NCI-H2227 (cell line): Measurements from ENCODE around the gene SLC25A4.
"Not testable (repeated sequence)": the region's sequence is repeated elsewhere in the genome, so short reads cannot be mapped to it uniquely, and the experiment has no call there.

ENCODE experiments used
- DNase-seq: peaks from one replicate; lab custom pipeline; 2025; ENCODE audit not compliant: unreplicated experiment; lab: John Stamatoyannopoulos, UW

The SLC25A4 gene

DNA sequence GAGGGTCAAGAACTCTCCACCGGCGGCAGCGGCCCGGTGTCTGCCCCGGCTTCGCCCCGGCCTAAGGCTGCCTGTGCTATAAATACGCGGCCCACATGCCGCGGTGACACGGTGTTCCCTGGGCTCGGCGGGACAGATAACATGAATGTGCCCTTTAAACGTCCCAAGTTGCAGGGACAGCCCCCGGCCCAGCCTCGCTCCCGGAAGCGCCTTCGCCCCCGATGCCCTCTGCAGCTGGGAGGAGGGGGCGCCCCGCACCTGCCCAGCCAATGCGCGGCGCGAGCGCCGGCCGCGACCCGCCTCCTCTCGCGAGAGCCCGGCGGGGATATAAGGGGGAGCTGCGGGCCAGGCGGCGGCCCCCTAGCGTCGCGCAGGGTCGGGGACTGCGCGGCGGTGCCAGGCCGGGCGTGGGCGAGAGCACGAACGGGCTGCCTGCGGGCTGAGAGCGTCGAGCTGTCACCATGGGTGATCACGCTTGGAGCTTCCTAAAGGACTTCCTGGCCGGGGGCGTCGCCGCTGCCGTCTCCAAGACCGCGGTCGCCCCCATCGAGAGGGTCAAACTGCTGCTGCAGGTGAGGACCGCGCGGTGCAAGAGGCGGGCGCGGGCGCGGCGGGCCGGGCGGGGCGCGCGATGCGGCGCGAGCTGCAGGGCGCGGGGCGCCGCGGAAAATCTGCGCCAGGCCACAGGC lies at the start of gene SLC25A4:
Gene SLC25A4, plus strand, starts transcription at position 355 of the 689 bp plus-strand sequence. Its CDS starts 107 bp downstream, at position 462.
- DNase-seq: peak; percentile 88

DNA sequence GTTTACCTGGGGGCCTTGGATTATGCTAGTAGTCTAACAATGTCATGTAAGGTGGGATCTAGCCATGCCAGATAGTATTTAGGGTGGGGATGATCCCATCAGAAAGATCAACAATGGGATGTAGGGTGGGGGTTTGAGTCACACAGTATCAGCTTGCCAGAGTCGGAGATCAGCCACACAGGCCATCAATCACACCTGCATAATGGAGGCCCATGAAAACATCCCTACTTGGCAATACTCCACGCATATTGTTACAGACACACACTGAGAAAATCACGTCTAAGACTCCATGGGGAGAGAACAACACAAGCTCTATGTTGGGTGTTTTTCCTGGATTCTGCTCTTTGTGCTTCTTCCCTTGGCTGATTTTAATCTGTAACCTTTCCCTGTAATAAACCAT lies 49.5 kb upstream of the SLC25A4 start:
- no peak for DNase-seq

DNA sequence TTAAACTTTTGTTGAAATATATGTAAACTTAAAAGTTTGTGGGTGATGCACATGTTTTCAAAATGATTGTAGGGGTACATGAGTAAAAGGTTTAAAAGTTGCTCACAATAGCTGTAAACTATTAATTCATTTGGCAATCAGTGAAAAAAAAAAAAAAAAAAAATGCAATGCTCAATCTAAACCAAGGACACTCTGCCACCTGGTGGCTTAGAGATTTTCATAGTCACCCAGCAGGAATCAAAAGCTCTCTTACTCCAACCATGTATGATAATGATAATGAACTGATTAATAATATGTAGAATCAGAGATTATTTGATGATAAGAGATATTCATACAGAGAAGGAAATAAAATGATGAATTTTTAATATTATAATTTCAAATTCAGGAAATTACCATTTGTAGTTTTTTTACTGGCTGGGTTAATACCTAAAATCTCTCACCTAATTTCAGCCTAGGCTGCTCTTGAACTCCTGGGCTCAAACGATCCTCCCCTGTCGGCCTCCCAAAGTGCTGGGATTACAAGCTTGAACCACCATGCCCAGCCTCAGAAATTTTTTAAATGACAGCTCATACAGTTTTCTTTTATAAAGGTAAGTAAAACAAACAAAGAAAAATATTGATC lies 46.9 kb upstream of the SLC25A4 start:
- DNase-seq: peak; percentile 49

DNA sequence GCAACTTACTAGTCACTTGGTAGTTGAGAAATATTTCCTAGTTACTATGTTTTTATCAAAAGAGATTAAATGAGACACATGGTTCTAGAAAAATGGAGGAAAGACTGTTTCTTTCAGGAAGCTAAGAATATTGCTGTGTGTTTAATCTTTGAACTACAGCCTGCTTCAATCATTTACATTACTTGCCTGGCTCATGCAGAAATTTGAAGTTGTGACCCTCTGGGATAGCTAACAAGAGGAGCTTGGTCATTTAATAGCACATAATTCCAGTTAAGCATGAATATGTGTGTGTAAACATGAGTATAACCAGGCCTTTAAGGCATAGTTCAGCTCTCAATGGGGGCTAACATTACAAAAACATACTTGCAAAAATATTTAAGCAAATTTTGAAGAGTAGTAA lies 44.6 kb upstream of the SLC25A4 start:
- DNase-seq: no peak

DNA sequence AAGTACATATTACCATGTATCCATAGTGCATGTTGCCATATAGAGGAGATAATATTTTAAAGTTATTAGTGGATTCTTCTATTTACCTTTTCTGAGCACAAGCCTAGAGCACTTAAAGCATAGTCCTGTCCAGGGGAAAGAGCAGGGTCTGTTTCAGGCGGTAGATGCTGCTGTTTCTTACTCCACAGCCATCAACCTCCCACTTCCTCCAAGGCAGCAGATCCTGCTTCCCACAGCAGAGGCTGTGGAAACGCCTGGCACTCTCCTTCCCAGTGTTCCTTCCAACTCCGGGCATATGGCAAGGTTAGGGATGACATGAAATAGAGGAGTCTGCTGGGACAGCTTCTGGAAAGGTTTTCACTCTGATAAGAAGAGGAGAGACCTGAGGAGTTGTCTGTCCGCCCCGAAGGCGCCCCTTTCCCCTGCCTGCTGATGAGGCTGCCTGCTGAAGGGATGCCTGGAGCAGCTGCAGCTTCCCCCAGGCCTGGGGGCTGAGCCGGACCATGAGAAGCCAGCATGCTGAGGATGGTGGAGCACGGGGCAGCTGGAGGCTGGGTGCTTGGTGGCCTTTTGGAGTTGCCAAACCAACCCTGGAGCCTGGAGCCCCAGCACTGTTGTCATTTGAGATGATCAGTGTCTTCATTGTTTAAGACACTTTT lies 43.9 kb upstream of the SLC25A4 start:
- DNase-seq: no peak

DNA sequence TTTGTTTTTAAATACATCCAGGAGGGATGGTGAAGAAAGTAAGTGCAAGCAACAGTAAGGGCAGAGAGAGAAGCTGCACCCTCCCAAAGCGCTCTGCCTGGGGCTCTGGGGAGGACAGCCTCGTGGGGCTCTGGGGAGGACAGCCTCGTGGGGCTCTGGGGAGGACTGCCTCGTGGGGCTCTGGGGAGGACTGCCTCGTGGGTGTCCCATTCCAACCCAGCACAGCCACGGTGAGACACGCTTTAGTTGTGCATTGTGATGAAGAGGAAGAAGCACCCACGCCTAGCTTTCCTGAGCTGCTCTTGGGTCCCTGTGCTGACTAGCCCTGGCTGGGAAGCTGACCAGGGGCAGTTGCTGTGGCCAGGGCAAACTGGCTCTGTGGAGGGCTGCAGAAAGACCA lies 43.1 kb upstream of the SLC25A4 start:
- DNase-seq: no peak

DNA sequence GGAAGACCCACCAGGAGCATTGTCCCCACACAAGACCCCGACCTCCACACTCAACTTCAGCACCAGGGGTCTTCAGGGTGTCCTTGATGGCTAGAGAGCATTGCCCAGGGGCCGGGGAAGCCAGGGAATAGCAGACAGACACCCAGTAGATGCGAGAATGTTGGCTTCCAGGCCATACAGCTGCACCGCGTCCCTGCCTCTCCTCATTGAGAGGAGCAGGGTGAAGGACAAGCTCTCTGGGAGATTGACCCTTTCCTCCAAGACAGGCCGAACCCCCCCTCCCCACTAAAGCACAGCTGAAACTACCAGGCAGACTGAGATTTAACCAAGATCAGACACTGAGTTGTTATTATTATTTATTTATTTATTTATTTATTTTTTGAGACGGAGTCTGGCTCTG lies 42.6 kb upstream of the SLC25A4 start:
- no peak for DNase-seq

DNA sequence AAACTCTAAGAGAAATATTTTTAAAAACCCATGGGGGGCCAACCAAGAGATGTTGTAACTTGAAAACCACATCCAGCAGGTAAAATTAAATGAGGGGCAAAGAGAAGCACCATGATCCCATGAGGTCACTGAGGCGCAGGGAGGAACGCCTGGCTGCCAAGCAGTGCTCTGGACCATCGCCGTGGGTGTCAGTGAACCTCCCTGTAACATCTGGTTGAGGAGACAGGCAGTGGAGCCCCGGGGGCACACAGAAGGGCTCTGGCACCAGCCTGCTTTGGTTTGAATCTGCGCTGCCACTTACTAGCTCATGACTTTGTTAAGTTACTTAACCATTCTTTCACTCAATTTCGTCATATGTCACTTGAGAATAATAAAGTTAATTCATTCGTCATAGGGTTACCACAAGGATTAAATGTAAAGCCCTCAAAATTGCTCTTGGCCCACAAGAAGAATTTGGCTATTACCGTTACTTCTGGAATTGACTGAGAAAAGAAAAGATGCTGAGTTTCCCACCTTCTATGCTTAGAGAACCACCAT lies 41.6 kb upstream of the SLC25A4 start:
- DNase-seq: no peak

DNA sequence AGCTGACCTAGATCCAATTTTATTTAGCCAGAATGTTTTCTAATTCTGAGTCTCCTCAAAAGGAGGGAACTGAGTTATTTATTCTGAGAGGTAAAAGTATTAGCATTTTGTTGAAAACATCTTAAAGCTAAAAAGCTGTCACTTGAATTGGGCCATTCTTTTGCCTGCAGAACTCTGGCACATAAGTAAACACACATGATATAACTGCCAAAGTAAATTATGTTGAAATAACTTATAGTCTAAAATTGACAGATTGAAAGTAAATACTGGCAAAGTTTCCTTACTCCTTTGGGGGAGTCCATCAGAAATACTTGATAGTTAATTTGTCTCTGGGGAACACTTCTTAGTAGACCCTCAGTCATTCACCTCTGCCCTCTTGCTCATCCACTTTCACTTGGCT lies 38.3 kb upstream of the SLC25A4 start:
- DNase-seq: no peak

DNA sequence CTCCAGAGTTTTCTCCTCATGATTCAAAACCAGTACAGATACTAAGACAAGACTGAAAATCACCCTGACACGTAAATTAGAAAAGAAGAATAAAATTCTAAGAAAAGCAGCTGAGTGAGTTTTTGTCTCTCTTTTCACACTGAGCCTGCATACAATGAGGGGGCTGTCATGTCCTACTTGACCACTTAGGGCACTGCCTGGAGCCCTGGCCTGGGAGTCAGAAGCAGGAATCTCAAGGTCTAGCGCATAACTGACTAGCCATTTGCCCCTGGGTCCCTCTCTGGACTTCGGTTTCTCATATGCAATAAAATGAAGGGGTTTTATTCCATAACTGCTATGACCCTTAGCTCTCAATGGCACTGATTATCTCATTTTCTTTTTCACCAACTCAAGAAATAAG lies 36.7 kb upstream of the SLC25A4 start:
- DNase-seq: no peak

DNA sequence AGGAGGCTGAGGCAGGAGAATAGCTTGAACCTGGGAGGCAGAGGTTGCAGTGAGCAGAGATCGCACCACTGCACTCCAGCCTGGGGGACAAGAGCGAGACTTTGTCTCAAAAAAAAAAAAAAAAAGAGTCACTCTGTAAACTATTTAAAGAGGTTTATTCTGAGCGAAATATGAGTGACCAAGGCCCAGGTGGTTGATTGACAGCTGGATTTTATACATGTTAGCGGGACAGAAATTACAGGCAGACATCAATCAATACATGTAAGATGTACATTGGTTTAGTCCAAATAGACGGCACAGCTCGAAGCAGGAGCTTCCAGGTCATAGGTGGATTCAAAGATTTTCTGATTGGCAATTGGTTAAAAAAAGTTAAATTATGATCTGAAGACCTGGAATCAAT lies 35.5 kb upstream of the SLC25A4 start:
- not testable (repeated sequence) for DNase-seq

DNA sequence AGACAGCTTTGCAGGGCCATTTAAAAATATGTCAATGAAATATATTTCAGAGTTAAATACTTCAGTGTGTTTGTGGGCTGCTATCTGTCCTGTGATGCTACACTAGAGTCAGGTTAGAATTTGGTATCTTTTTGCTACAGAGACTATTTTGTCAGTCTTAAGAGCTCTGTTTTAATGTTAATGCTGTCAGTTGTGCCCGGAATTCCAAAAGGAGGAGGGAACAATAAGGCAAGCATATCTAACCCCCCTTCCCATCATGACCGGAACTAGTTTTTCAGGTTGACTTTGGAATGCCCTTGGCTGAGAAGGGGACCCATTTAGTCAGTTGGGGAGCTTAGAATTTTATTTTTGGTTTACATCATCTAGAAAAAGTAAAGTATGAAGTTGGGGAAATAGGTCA lies 34.9 kb upstream of the SLC25A4 start:
- no peak for DNase-seq

DNA sequence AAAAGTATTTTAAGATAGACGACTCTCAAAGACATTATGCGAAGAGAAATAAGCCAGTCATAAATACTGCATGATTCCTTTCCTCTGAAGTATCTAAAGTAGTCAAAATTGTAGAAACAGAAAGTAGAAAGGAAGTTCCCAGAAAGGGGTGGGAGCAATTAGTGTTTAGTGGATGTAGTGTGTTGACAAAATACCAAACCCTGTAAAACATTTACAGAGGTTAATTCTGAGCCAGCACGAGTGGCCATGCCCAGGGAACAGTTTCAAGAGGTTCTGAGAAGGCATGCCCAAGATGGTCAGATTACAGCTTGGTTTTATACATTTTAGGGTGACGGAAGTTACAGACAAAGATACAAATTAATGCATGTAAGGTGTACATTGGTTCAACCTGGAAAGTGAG lies 34.4 kb upstream of the SLC25A4 start:
- no peak for DNase-seq

DNA sequence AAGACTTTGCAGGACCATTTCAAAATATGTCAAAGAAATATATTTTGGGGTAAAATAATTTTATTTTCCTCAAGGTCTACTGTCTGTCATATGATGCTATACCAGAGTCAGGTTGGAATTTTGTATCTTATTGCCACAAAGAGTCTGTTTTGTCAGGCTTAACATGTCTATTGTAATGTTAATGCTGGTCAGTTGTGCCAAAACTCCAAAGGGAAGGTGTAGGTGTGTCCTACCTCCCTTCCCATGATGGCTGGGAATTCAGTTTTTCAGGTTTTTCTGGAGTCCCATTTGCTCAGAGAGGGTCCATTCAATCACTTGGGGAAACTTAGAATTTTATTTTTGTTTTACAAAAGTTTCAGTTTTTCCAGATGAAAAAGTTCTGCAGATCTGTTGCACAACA lies 33.3 kb upstream of the SLC25A4 start:
- DNase-seq: no peak

DNA sequence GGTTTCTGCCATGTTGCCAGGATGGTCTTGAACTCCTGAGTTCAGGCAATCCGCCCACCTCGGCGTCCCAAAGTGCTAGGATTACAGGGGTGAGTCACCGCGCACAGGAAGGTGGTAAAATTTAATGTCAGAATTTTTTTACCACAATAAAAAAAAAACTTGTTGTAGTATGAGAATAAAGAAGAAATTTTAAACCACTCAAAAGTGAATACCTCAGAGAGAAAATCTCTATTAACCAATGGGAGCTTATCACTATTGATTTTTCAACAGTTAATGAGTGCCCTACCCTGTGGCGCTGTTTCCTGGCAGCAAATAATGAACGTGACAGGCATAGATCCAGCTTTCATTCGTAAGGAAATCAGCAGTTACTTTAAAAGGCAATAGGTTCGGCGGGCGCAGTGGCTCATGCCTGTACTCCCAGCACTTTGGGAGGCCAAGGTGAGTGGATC lies 32.7 kb upstream of the SLC25A4 start:
- DNase-seq: no peak

DNA sequence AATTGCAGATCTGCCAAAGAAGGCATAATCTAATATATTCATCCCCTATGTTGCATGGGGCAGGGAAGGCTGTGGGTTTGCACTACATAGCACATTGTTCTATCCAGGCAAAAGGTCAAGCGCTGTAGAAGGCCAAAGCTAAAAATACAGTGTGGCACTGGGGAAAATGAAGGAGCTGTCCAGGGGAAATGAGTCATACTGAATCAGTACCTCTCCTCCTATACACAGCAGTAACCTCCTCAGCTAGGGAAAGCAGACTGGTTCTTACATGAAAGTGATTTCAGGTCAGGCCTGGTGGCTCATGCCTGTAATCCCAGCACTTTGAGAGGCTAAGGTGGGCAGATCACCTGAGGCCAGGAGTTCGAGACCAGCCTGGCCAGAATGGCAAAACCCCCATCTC lies 31.0 kb upstream of the SLC25A4 start:
- DNase-seq: peak; percentile 3

DNA sequence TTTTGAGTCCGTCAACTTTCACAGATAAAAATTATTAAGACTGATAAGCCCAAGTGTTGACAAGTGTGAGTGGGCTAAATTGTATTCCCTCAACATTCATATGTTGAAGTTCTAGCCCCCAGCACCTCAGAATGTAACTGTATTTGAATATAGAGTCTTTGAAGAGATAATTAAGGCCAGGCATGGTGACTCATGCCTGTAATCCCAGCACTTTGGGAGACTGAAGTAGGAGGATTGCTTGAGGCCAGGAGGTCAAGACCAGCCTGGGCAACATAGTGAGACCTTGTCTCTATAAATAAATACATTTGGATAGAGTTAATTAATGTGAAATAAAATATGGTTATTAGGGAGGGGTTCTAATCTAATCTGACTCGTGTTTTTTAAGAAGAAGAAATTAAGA lies 29.7 kb upstream of the SLC25A4 start:
- no peak for DNase-seq

DNA sequence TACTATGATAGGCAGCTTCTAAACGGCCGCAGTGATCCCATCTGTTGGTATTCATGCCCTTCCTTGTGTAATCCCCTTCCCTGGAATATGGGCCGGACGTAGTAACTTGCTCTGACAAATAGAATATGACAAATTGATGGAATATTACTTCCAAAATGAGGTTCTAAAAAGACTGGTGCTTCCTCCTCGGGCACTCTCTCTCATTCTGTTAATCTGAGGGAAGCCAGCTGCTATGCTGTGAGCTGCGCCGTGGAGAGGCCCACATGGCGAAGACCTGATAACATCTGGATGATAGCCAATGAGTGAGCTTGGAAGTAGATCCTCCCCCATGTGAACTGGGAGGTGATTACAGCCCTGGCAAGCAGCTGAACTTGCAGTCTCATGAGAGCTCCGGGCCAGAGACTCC lies 27.2 kb upstream of the SLC25A4 start:
- DNase-seq: peak; percentile 78

DNA sequence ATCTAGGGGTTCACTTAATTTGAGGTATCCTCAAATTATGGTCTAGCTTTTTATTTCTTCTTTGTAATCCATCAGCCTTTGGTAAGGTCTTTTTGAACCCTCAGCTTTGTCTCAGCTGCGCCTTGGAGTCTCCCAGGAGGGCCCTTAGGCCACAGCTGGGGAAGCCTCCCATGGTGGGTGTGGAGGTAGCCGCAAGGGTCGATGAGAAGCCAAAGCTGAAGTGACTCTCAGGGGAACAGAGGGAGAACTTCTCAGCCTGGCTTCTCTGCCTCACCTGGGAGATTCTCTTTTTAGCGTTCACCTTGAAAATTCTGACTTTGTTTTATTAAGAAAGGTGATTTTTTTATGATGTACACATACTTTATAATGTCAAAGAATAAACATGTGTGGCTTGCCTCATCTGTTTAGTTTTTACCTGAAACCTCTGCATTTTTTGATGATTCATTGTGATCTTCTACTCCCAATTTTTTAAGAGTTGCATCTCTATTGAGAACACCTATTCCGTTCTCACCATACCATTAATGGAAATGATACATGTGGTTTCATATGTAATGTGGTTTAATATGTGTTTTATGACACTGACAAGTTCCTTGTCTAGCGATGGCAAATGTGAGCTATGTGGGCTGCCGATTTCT lies 25.6 kb upstream of the SLC25A4 start:
- no peak for DNase-seq

DNA sequence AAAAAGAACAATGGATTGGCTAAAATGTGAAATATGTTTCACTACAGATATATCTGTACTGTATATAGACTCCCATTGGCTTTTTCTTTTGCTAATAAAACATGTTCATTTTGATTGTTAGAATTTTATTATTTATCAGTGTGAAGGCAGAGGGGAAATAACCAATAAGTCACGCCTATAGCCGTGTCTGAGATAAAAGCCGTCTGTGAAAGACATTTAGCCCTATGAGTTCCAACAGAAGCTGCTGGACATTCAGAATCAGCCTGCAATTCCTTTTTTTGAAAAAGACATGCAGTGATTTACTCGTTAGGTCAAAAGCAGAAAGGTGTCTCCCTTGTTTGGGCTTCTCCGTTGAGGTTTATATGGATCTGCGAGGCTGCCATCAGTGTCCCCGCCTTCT lies 24.2 kb upstream of the SLC25A4 start:
- DNase-seq: no peak

DNA sequence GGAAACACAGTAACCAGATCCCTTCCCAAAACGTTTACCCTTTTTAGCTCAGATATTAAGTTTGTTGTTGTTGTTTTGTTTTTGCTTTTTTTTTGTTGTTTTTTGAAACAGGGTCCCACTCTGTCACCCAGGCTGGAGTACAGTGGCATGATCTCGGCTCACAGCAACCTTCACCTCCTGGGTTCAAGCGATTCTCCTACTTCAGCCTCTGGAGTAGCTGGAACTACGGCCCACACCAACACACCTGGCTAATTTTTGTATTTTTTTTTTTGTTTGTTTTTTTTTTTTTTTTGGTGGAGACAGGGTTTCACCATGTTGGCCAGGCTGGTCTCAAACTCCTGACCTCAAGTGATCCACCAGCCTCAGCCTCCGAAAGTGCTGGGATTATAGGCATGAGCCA lies 23.6 kb upstream of the SLC25A4 start:
- not testable (repeated sequence) for DNase-seq
